RWPE1 (cell line): ENCODE results near the gene IFT122.

Source experiments
- CTCF ChIA-PET: fragments of 350-600 bp; sonication (Branson Sonifier 250); formaldehyde crosslinking; extraction: SDS; loops from one replicate; lab custom pipeline; 2021; lab: Yijun Ruan, JAX
- POLR2A ChIA-PET: fragments of 400-600 bp; formaldehyde crosslinking; extraction: SDS; loops from one replicate; lab custom pipeline; 2020; ENCODE audit warnings: antibody characterized with exemption; ENCODE audit not compliant: low non-redundant PET; lab: Yijun Ruan, JAX
- DNase-seq: peaks from one replicate; pipeline ENCODE4 v3.0.0; 2012; ENCODE audit warnings: low spot score
- H3K27ac ChIP-seq: fragments of 450-650 bp; 2 replicates; pipeline ENCODE4 v1.5.1; 2017
- CTCF ChIP-seq: fragments of 450-650 bp; conservative IDR thresholded peaks from 2 replicates; pipeline ENCODE4 v1.5.1; 2017; ENCODE audit warnings: low read depth, mild to moderate bottlenecking

Gene IFT122

GRCh38 chr3:129521611-129522010 lies 81.6 kb downstream of the IFT122 start:
- POLR2A ChIA-PET: no interaction called here
- H3K27ac ChIP-seq: no peak overlapping the region
- CTCF ChIA-PET: no interaction called here
- no peak for DNase-seq
- no peak for TF ChIP-seq CTCF

GRCh38 chr3:129522953-129523352 lies 82.9 kb downstream of the IFT122 start:
- ChIA-PET CTCF (interaction anchor here (0.7 kb wide), 1 partner anchor 43 kb away, joined by 3 read pairs; no protein-coding TSS in a partner anchor), POLR2A (no interaction called here)
- TF ChIP-seq CTCF: no peak
- H3K27ac ChIP-seq: no peak overlapping the region
- no peak for DNase-seq

GRCh38 chr3:129524081-129524480 lies 84.1 kb downstream of the IFT122 start:
- ChIA-PET POLR2A (no interaction called here), CTCF (interaction anchor here (0.6 kb wide), 2 partner anchors 15 to 17 kb away, joined by 3 read pairs; no protein-coding TSS in a partner anchor)
- no peak for TF ChIP-seq CTCF
- H3K27ac ChIP-seq: no peak overlapping the region
- DNase-seq: no peak

- TF ChIP-seq CTCF: no peak
- CTCF ChIA-PET: no interaction called here
- H3K27ac ChIP-seq: no peak overlapping the region
- DNase-seq: no peak
- POLR2A ChIA-PET: no interaction called here
Measured at GRCh38 chr3:129525341-129525968, 85.4 kb downstream of the IFT122 start.

GRCh38 chr3:129526121-129526900 lies 86.3 kb downstream of the IFT122 start:
- no peak overlapping the region for H3K27ac ChIP-seq
- no peak for DNase-seq
- ChIA-PET POLR2A (no interaction called here), CTCF (interaction anchor here (0.6 kb wide), 1 partner anchor 90 kb away, joined by 4 read pairs; no protein-coding TSS in a partner anchor)
- no peak for TF ChIP-seq CTCF

- no peak overlapping the region for H3K27ac ChIP-seq
- DNase-seq: no peak
- ChIA-PET CTCF (no interaction called here), POLR2A (no interaction called here)
- TF ChIP-seq CTCF: no peak
Measured at GRCh38 chr3:129527262-129527661, 87.2 kb downstream of the IFT122 start.
